Measurements from ENCODE around the gene CTAG1A. TPM values are rescaled to one million over a fixed set of nuclear protein-coding genes. Genes with fewer than 3 reads are reported as not detected.
"Not testable (repeated sequence)": the region's sequence is repeated elsewhere in the genome, so short reads cannot be mapped to it uniquely, and the experiment has no call there.

Gene CTAG1A
- total RNA-seq (not detected), polyA plus RNA-seq (not detected)

- H3K27ac ChIP-seq (ENCODE audit: low read depth, low read length); H3K4me3 Mint-ChIP-seq; H3K9me3 ChIP-seq (ENCODE audit: control insufficient read depth in 1 of 2, low read length in 2 of 2); H3K36me3 ChIP-seq (ENCODE audit: insufficient read depth, low read length); H3K27me3 Mint-ChIP-seq; H3K27ac Mint-ChIP-seq; CTCF ChIA-PET (ENCODE audit: partially characterized antibody); H3K4me3 ChIP-seq (ENCODE audit: low read length in 2 of 2); H3K9me3 Mint-ChIP-seq; intact Hi-C loops (cut with micrococcal nuclease); H3K4me1 Mint-ChIP-seq; H3K36me3 Mint-ChIP-seq; H3K27me3 ChIP-seq (ENCODE audit: insufficient read depth, low read length); H3K4me1 ChIP-seq (ENCODE audit: insufficient read depth, low read length); POLR2A ChIA-PET (ENCODE audit: partially characterized antibody); DNase-seq: not testable (repeated sequence)
Measured at GRCh38 chrX:154584585-154585183, at the start of gene CTAG1A. Gene CTAG1A (plus strand): TSS chrX:154585133. CDS start chrX:154585207, 74 bp downstream.

- peaks cover 2 to 14% (median 5%) of the 10 kb centered on the region in 4 donors for H3K4me1 Mint-ChIP-seq
- Histone ChIP-seq H3K36me3 (ENCODE audit: insufficient read depth, low read length) (peaks cover 3% of the 10 kb centered on the region), H3K4me3 (ENCODE audit: low read length in 2 of 2) (no peak overlapping the region), H3K27me3 (ENCODE audit: insufficient read depth, low read length) (no peaks in the 10 kb centered on the region), H3K27ac (ENCODE audit: low read depth, low read length) (no peak overlapping the region), H3K9me3 (ENCODE audit: control insufficient read depth in 1 of 2, low read length in 2 of 2) (no peaks in the 10 kb centered on the region), H3K4me1 (ENCODE audit: insufficient read depth, low read length) (peaks cover 8% of the 10 kb centered on the region)
- CTCF ChIA-PET (ENCODE audit: partially characterized antibody): interaction anchor here (1.1 to 5.2 kb wide), 3 partner anchors 107 to 517 kb away, joined by 3 to 26 read pairs (median 4); partner anchors contain the start of genes ATP6AP1 and RPL10
- no peak for DNase-seq
- POLR2A ChIA-PET (ENCODE audit: partially characterized antibody): interaction anchor here (1.1 to 6.5 kb wide), 2 partner anchors 11 to 137 kb away, joined by 3 to 56 read pairs; partner anchors contain the start of genes IKBKG and RPL10
- peak overlapping the region in 1 of 7 donors; percentile 27 for H3K27ac Mint-ChIP-seq
- H3K36me3 Mint-ChIP-seq: peaks cover 0 to 12% of the 10 kb centered on the region in 2 donors
- peaks cover 0 to 2% (median 0%) of the 10 kb centered on the region in 8 donors for H3K9me3 Mint-ChIP-seq
- H3K4me3 Mint-ChIP-seq: no peak overlapping the region
- H3K27me3 Mint-ChIP-seq: no peaks in the 10 kb centered on the region
- intact Hi-C loops (cut with micrococcal nuclease): loop anchor here (2.0 kb wide), 1 partner anchor 523 kb away; no protein-coding TSS in a partner anchor
Measured at GRCh38 chrX:154535892-154536291, 49.0 kb upstream of the CTAG1A start.

GRCh38 chrX:154539077-154539476 is 45.9 kb upstream of the CTAG1A start:
- POLR2A ChIA-PET (ENCODE audit: partially characterized antibody): no interaction called here
- Histone ChIP-seq H3K36me3 (ENCODE audit: insufficient read depth, low read length) (peaks cover 3% of the 10 kb centered on the region), H3K9me3 (ENCODE audit: control insufficient read depth in 1 of 2, low read length in 2 of 2) (no peaks in the 10 kb centered on the region), H3K4me1 (ENCODE audit: insufficient read depth, low read length) (peaks cover 21% of the 10 kb centered on the region), H3K27me3 (ENCODE audit: insufficient read depth, low read length) (no peaks in the 10 kb centered on the region), H3K27ac (ENCODE audit: low read depth, low read length) (no peak overlapping the region), H3K4me3 (ENCODE audit: low read length in 2 of 2) (no peak overlapping the region)
- H3K27me3 Mint-ChIP-seq: no peaks in the 10 kb centered on the region
- no peak overlapping the region for H3K4me3 Mint-ChIP-seq
- peaks cover 0 to 2% (median 0%) of the 10 kb centered on the region in 8 donors for H3K9me3 Mint-ChIP-seq
- intact Hi-C loops (cut with micrococcal nuclease): no loop called here
- no peak overlapping the region for H3K27ac Mint-ChIP-seq
- H3K4me1 Mint-ChIP-seq: peaks cover 7 to 25% (median 12%) of the 10 kb centered on the region in 4 donors
- DNase-seq: no peak
- H3K36me3 Mint-ChIP-seq: peaks cover 0 to 11% of the 10 kb centered on the region in 2 donors
- CTCF ChIA-PET (ENCODE audit: partially characterized antibody): interaction anchor here (1.6 kb wide), 1 partner anchor 12 kb away, joined by 4 read pairs; no protein-coding TSS in a partner anchor

- H3K36me3 Mint-ChIP-seq; H3K27me3 Mint-ChIP-seq; H3K27me3 ChIP-seq (ENCODE audit: insufficient read depth, low read length); H3K36me3 ChIP-seq (ENCODE audit: insufficient read depth, low read length); intact Hi-C loops (cut with micrococcal nuclease); H3K9me3 ChIP-seq (ENCODE audit: control insufficient read depth in 1 of 2, low read length in 2 of 2); H3K9me3 Mint-ChIP-seq; CTCF ChIA-PET (ENCODE audit: partially characterized antibody); DNase-seq; POLR2A ChIA-PET (ENCODE audit: partially characterized antibody); H3K27ac ChIP-seq (ENCODE audit: low read depth, low read length); H3K4me3 ChIP-seq (ENCODE audit: low read length in 2 of 2); H3K4me3 Mint-ChIP-seq: not testable (repeated sequence)
- H3K4me1 ChIP-seq (ENCODE audit: insufficient read depth, low read length): peaks cover 13% of the 10 kb centered on the region
- peaks cover 5 to 23% (median 7%) of the 10 kb centered on the region in 4 donors for H3K4me1 Mint-ChIP-seq
- H3K27ac Mint-ChIP-seq: peak overlapping the region in 1 of 7 donors; percentile 73
Measured at GRCh38 chrX:154540365-154540764, 44.6 kb upstream of the CTAG1A start.

GRCh38 chrX:154540897-154541535 is 43.9 kb upstream of the CTAG1A start:
- Mint-ChIP-seq H3K4me3 (no peak overlapping the region), H3K27ac (peak overlapping the region in 1 of 7 donors; percentile 73)
- intact Hi-C loops (cut with micrococcal nuclease): no loop called here

GRCh38 chrX:154541589-154541895 is 43.4 kb upstream of the CTAG1A start:
- Histone ChIP-seq H3K4me3 (ENCODE audit: low read length in 2 of 2) (no peak overlapping the region), H3K36me3 (ENCODE audit: insufficient read depth, low read length) (peaks cover 8% of the 10 kb centered on the region), H3K27me3 (ENCODE audit: insufficient read depth, low read length) (no peaks in the 10 kb centered on the region), H3K4me1 (ENCODE audit: insufficient read depth, low read length) (peaks cover 20% of the 10 kb centered on the region), H3K27ac (ENCODE audit: low read depth, low read length) (no peak overlapping the region), H3K9me3 (ENCODE audit: control insufficient read depth in 1 of 2, low read length in 2 of 2) (no peaks in the 10 kb centered on the region)
- POLR2A ChIA-PET (ENCODE audit: partially characterized antibody): no interaction called here
- intact Hi-C loops (cut with micrococcal nuclease): no loop called here
- H3K9me3 Mint-ChIP-seq: peaks cover 0 to 2% (median 0%) of the 10 kb centered on the region in 8 donors
- no peak for DNase-seq
- H3K4me1 Mint-ChIP-seq: peaks cover 8 to 34% (median 9%) of the 10 kb centered on the region in 4 donors
- CTCF ChIA-PET (ENCODE audit: partially characterized antibody): no interaction called here
- no peaks in the 10 kb centered on the region for H3K27me3 Mint-ChIP-seq
- H3K36me3 Mint-ChIP-seq: peaks cover 0 to 5% of the 10 kb centered on the region in 2 donors
- H3K27ac Mint-ChIP-seq: no peak overlapping the region
- no peak overlapping the region for H3K4me3 Mint-ChIP-seq

More at GRCh38 chrX:154540897-154541535, 43.9 kb upstream of the CTAG1A start:
- Mint-ChIP-seq H3K36me3 (peaks cover 0 to 5% of the 10 kb centered on the region in 2 donors), H3K27me3 (no peaks in the 10 kb centered on the region), H3K9me3 (peaks cover 0 to 2% (median 0%) of the 10 kb centered on the region in 8 donors), H3K4me1 (peaks cover 7 to 29% (median 8%) of the 10 kb centered on the region in 4 donors)
- Histone ChIP-seq H3K27me3 (ENCODE audit: insufficient read depth, low read length) (no peaks in the 10 kb centered on the region), H3K9me3 (ENCODE audit: control insufficient read depth in 1 of 2, low read length in 2 of 2) (no peaks in the 10 kb centered on the region), H3K4me1 (ENCODE audit: insufficient read depth, low read length) (peaks cover 16% of the 10 kb centered on the region), H3K4me3 (ENCODE audit: low read length in 2 of 2) (no peak overlapping the region), H3K36me3 (ENCODE audit: insufficient read depth, low read length) (peaks cover 8% of the 10 kb centered on the region), H3K27ac (ENCODE audit: low read depth, low read length) (no peak overlapping the region)
- CTCF ChIA-PET (ENCODE audit: partially characterized antibody): no interaction called here
- POLR2A ChIA-PET (ENCODE audit: partially characterized antibody): interaction anchor here (0.8 kb wide), 1 partner anchor 232 kb away, joined by 4 read pairs; no protein-coding TSS in a partner anchor
- no peak for DNase-seq

DNA sequence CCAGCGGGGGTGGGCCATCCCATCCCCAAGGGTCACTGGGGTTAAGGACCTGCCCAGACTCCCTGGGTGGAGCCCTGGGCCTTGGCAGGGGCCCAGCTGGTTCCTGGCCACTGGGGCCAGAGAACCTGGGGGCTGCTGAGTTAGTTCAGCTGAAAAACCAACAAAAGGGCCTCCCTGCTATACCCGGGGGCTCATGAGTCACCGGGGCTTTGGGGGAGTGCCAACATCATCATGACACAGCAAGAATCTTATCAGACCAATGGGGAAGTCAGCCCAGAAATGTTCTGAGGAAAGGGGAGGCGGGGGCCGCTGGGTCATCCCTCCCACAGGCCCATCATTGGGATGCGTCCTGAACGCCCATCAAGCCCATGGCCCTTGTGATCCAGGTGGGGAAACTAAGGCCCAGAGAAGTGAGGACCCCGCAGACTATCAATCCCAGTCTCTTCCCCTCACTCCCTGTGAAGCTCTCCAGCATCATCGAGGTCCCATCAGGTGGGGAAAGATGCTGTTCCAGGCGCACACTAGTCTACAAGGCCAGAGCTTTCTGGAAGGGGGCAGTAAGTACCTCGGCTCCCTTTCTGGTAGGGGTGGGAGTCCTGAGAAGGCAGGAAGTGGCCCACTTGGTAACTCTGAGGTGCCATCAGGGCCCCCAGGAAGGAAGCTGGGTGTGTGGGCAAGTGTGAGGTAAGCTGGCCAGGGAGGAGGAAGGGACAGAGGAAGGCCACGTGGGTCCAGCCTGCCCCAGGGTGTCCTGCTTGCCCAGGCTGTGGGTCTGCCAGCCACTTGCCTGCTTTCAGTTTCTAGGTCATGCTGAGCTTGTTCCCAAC is 42.8 kb upstream of the CTAG1A start:
- H3K36me3 Mint-ChIP-seq: peaks cover 0 to 6% of the 10 kb centered on the region in 2 donors
- no peaks in the 10 kb centered on the region for H3K27me3 Mint-ChIP-seq
- intact Hi-C loops (cut with micrococcal nuclease): no loop called here
- H3K4me1 Mint-ChIP-seq: peaks cover 8 to 34% (median 9%) of the 10 kb centered on the region in 4 donors
- H3K27ac ChIP-seq (ENCODE audit: low read depth, low read length): no peak overlapping the region
- H3K36me3 ChIP-seq (ENCODE audit: insufficient read depth, low read length): peaks cover 8% of the 10 kb centered on the region
- CTCF ChIA-PET (ENCODE audit: partially characterized antibody): interaction anchor here (1.9 kb wide), 1 partner anchor 15 kb away, joined by 7 read pairs; no protein-coding TSS in a partner anchor
- H3K27ac Mint-ChIP-seq: peak overlapping the region in 4 of 7 donors; percentile 68 to 88 (median 76)
- no peak overlapping the region for H3K4me3 ChIP-seq (ENCODE audit: low read length in 2 of 2)
- H3K27me3 ChIP-seq (ENCODE audit: insufficient read depth, low read length): no peaks in the 10 kb centered on the region
- POLR2A ChIA-PET (ENCODE audit: partially characterized antibody): interaction anchor here (1.2 kb wide), 1 partner anchor 171 kb away, joined by 3 read pairs; no protein-coding TSS in a partner anchor
- peak overlapping the region in 1 of 8 donors; percentile 21 for H3K4me3 Mint-ChIP-seq
- no peak for DNase-seq
- H3K9me3 Mint-ChIP-seq: peaks cover 0 to 2% (median 0%) of the 10 kb centered on the region in 8 donors
- H3K9me3 ChIP-seq (ENCODE audit: control insufficient read depth in 1 of 2, low read length in 2 of 2): no peaks in the 10 kb centered on the region
- peaks cover 20% of the 10 kb centered on the region for H3K4me1 ChIP-seq (ENCODE audit: insufficient read depth, low read length)
